GM10266 (cell line): ENCODE results near the gene MRO.
"Not testable (repeated sequence)": the region's sequence is repeated elsewhere in the genome, so short reads cannot be mapped to it uniquely, and the experiment has no call there.

Source experiments
- DNase-seq: peaks from one replicate; pipeline ENCODE4 v3.0.0; 2012; ENCODE audit errors: extremely low spot score
- CTCF ChIP-seq: IDR thresholded peaks from 2 replicates; pipeline ENCODE4 v1.5.1; 2012; ENCODE audit warnings: mild to moderate bottlenecking, low read depth; ENCODE audit not compliant: control insufficient read depth, insufficient read depth; ENCODE audit errors: missing control alignments

The MRO gene

GRCh38 chr18:50792885-50793284 lies 26.9 kb downstream of the MRO start:
- DNase-seq: no peak
- no peak for TF ChIP-seq CTCF

- no peak for DNase-seq
- no peak for TF ChIP-seq CTCF
These were observed 28.0 kb downstream of the MRO start for GRCh38 chr18:50791599-50792438.

- TF ChIP-seq CTCF: no peak
- DNase-seq: no peak
These were observed 28.9 kb downstream of the MRO start for GRCh38 chr18:50790948-50791347.

- no peak for TF ChIP-seq CTCF
- DNase-seq: no peak
These were observed 29.6 kb downstream of the MRO start for GRCh38 chr18:50790241-50790640.

- no peak for DNase-seq
- TF ChIP-seq CTCF: no peak
These were observed 31.5 kb downstream of the MRO start for GRCh38 chr18:50788284-50788683.

- no peak for TF ChIP-seq CTCF
- DNase-seq: no peak
These were observed 33.0 kb downstream of the MRO start for GRCh38 chr18:50786864-50787263.

- TF ChIP-seq CTCF: no peak
- no peak for DNase-seq
These were observed 36.3 kb downstream of the MRO start for GRCh38 chr18:50783553-50783952.

GRCh38 chr18:50779021-50779420 lies 40.8 kb downstream of the MRO start:
- not testable (repeated sequence) for DNase-seq
